B cell (primary cell): ENCODE data around the gene ASXL2. TPM values are rescaled to one million over a fixed set of nuclear protein-coding genes. Genes with fewer than 3 reads are reported as not detected.

Experiments
- ATAC-seq: fragments of 200-7000 bp; cut with Tn5 transposase; one replicate; pipeline ENCODE4 v1.10.0; 2021; ENCODE audit warnings: low read depth, mild to moderate bottlenecking, moderate number of reproducible peaks, moderate library complexity
- CTCF ChIA-PET: fragments of 350-600 bp; sonication (Branson Sonifier 250); formaldehyde crosslinking; loops from one replicate; lab custom pipeline; 2021; ENCODE audit warnings: antibody characterized with exemption, inconsistent platforms; lab: Charles Lee
- POLR2A ChIA-PET: fragments of 350-600 bp; sonication (Branson Sonifier 250); formaldehyde crosslinking; loops from one replicate; lab custom pipeline; 2021; ENCODE audit warnings: antibody characterized with exemption; lab: Charles Lee
- DNase-seq: peaks from one replicate; pipeline ENCODE4 v3.0.0; 2013
- H2AFZ ChIP-seq: 2 replicates; pipeline ENCODE4 v1.6.1; 2012; ENCODE audit warnings: mild to moderate bottlenecking, low read depth, low read length; ENCODE audit not compliant: insufficient read depth, poor library complexity, severe bottlenecking
- H3K27ac ChIP-seq, 2 donors: 1 replicate in 1 of 2; 2 replicates in 1 of 2; pipeline ENCODE4 v1.5.1; 2012 to 2013; ENCODE audit warnings: low read length in 2 of 2, mild to moderate bottlenecking in 2 of 2, moderate library complexity in 1 of 2
- H3K27me3 ChIP-seq, 4 experiments: fragments of 200-600 bp in 1 of 4; sonication (generic) in 1 of 4; replicated peaks in 1 of 4; 1 replicate in 2 of 4; 2 replicates in 2 of 4; pipeline versions ENCODE4 v1.6.1 to v1.7.0; 2013 to 2016; ENCODE audit warnings: low read length in 3 of 4, mild to moderate bottlenecking in 2 of 4, mixed read lengths in 1 of 4, moderate library complexity in 1 of 4; ENCODE audit not compliant: insufficient read depth in 4 of 4, control insufficient read depth in 3 of 4; ENCODE audit errors: control extremely low read depth in 1 of 4
- H3K36me3 ChIP-seq, 2 experiments: replicated peaks in 1 of 2; 1 replicate in 1 of 2; 2 replicates in 1 of 2; pipeline versions ENCODE4 v1.6.1 to v1.7.1; 2013; ENCODE audit warnings: low read length in 1 of 2; ENCODE audit not compliant: insufficient read depth in 2 of 2, control insufficient read depth in 1 of 2; ENCODE audit errors: control extremely low read depth in 1 of 2, extremely low read depth in 1 of 2
- H3K4me1 ChIP-seq, 2 donors: fragments of 200-600 bp in 1 of 2; sonication (generic) in 1 of 2; 1 replicate in 1 of 2; 2 replicates in 1 of 2; pipeline versions ENCODE4 v1.5.1 to v1.6.1; 2013 to 2017; ENCODE audit warnings: low read length in 2 of 2; ENCODE audit not compliant: control insufficient read depth in 2 of 2, insufficient read depth in 2 of 2
- H3K4me2 ChIP-seq: replicated peaks from 2 replicates; pipeline ENCODE3; 2012; ENCODE audit warnings: mild to moderate bottlenecking, low read depth, low read length; ENCODE audit not compliant: poor library complexity, severe bottlenecking
- H3K4me3 ChIP-seq, 5 experiments: fragments of 200-600 bp in 1 of 5; sonication (generic) in 1 of 5; 1 replicate in 3 of 5; 2 replicates in 2 of 5; pipeline versions ENCODE4 v1.5.1 to v1.7.0; 2011 to 2016; ENCODE audit warnings: low read length in 4 of 5, mild to moderate bottlenecking in 4 of 5, low read depth in 2 of 5, control low read depth in 1 of 5, moderate library complexity in 1 of 5; ENCODE audit not compliant: insufficient read depth in 1 of 5; ENCODE audit errors: control extremely low read depth in 1 of 5, extremely low read depth in 1 of 5
- H3K79me2 ChIP-seq: fragments of 200-600 bp; sonication (generic); one replicate; pipeline ENCODE4 v1.6.0; 2016; ENCODE audit warnings: low read length; ENCODE audit not compliant: control insufficient read depth, insufficient read depth
- H3K9ac ChIP-seq: fragments of 200-600 bp; sonication (generic); 2 replicates; pipeline ENCODE4 v1.6.1; 2017; ENCODE audit warnings: mild to moderate bottlenecking, low read length, moderate library complexity
- H3K9me3 ChIP-seq, 3 donors: one replicate each; pipeline versions ENCODE4 v1.6.1 to v1.7.1; 2013; ENCODE audit warnings: low read length in 2 of 3; ENCODE audit not compliant: control insufficient read depth in 2 of 3, insufficient read depth in 1 of 3; ENCODE audit errors: control extremely low read depth in 1 of 3
- H4K20me1 ChIP-seq: 2 replicates; pipeline ENCODE4 v1.6.0; 2012; ENCODE audit warnings: mild to moderate bottlenecking, low read length; ENCODE audit not compliant: insufficient read depth, control insufficient read depth, poor library complexity, severe bottlenecking
- H3K27ac Mint-ChIP-seq: one replicate; pipeline ENCODE4 v1.8.0; 2021; ENCODE audit warnings: mixed read lengths
- H3K27me3 Mint-ChIP-seq: one replicate; pipeline ENCODE4 v1.8.0; 2021; ENCODE audit warnings: mixed read lengths
- H3K4me1 Mint-ChIP-seq: one replicate; pipeline ENCODE4 v1.8.0; 2021; ENCODE audit warnings: mixed read lengths
- H3K4me3 Mint-ChIP-seq: one replicate; pipeline ENCODE4 v1.8.0; 2021; ENCODE audit warnings: mixed read lengths
- H3K9me3 Mint-ChIP-seq: one replicate; pipeline ENCODE4 v1.8.0; 2022; ENCODE audit warnings: mixed read lengths; ENCODE audit not compliant: insufficient read depth
- CTCF ChIP-seq: fragments of 200-600 bp; IDR thresholded peaks from one replicate; pipeline ENCODE4 v1.8.0; 2022; ENCODE audit warnings: antibody characterized with exemption, mild to moderate bottlenecking
- EZH2 ChIP-seq: IDR thresholded peaks from 2 replicates; pipeline ENCODE4 v1.6.1; 2012; ENCODE audit warnings: borderline replicate concordance, low read depth, mild to moderate bottlenecking, moderate library complexity, low read length; ENCODE audit not compliant: insufficient read depth, poor library complexity, severe bottlenecking
- whole genome bisulfite sequencing: methylation state at CpG from one replicate; pipeline ENCODE4 v1.1.5; 2013; ENCODE audit warnings: missing lambda C conversion rate; ENCODE audit not compliant: insufficient coverage; 5-methylcytosine and 5-hydroxymethylcytosine counted together
- intact Hi-C: fragments of 100-400 bp; cut with micrococcal nuclease; formaldehyde crosslinking; loops from one replicate; pipeline ENCODE4 v1.10.0; 2022
- polyA plus RNA-seq: library from polyadenylated mRNA; depleted of rRNA; stranded (reverse); fragments of >200 nt; gene quantifications from 2 replicates; pipeline ENCODE4 v1.2.3, GENCODE V29; 2012
- total RNA-seq, 2 donors: library from RNA; stranded (reverse); fragments of 120-200 nt in 1 of 2; gene quantifications; 1 replicate in 1 of 2; 2 replicates in 1 of 2; pipeline versions ENCODE4 v1.2.3 to v1.2.4, GENCODE V29; 2013 to 2022

ASXL2 gene
- total and polyA plus RNA-seq, 2 donors (not counting 1 experiment from before 2014, with no cell fraction given), result 7.6 to 55.0 TPM

- WGBS, result 97% methylated on average over 9 of the region's 9 CpGs
- Mint-ChIP-seq H3K27me3 (no peaks in the 10 kb centered on the region), H3K9me3 (no peaks in the 10 kb centered on the region), H3K4me3 (no peak overlapping the region), H3K27ac (no peak overlapping the region), H3K4me1 (peaks cover 45% of the 10 kb centered on the region)
- no peak overlapping the region for H3K27ac ChIP-seq
- DNase-seq (no peak), ATAC-seq (no peak)
- intact Hi-C loops, result no loop called here
- peaks cover 65% of the 10 kb centered on the region for H4K20me1 ChIP-seq
- no peak overlapping the region for H3K4me3 ChIP-seq
- no peak overlapping the region for H3K9ac ChIP-seq
- no peak overlapping the region for H3K4me2 ChIP-seq
- H3K36me3 ChIP-seq, result peaks cover 5 to 6% of the 10 kb centered on the region in 2 experiments
- H3K27me3 ChIP-seq, result no peaks in the 10 kb centered on the region
- peaks cover 11 to 17% of the 10 kb centered on the region in 2 donors for H3K4me1 ChIP-seq
- TF ChIP-seq CTCF (no peak), EZH2 (no peak)
- no peaks in the 10 kb centered on the region for H3K9me3 ChIP-seq
- CTCF ChIA-PET, result no interaction called here
- H3K79me2 ChIP-seq, result peaks cover 75% of the 10 kb centered on the region
- POLR2A ChIA-PET, result no interaction called here
- H2AFZ ChIP-seq, result no peak overlapping the region
Observed at GRCh38 chr2:25856377-25856776, 21.9 kb downstream of the ASXL2 start.

GRCh38 chr2:25855065-25855464 is 23.2 kb downstream of the ASXL2 start:
- ATAC-seq (no peak), DNase-seq (no peak)
- intact Hi-C loops, result no loop called here
- Histone ChIP-seq H4K20me1 (peaks cover 58% of the 10 kb centered on the region), H3K4me3 (no peak overlapping the region), H3K79me2 (peaks cover 72% of the 10 kb centered on the region), H3K4me2 (no peak overlapping the region), H3K9ac (no peak overlapping the region), H3K27ac (no peak overlapping the region), H3K27me3 (no peaks in the 10 kb centered on the region), H3K4me1 (peaks cover 11 to 14% of the 10 kb centered on the region in 2 donors), H3K9me3 (no peaks in the 10 kb centered on the region), H3K36me3 (peaks cover 5 to 6% of the 10 kb centered on the region in 2 experiments), H2AFZ (no peak overlapping the region)
- whole genome bisulfite sequencing, result 100% methylated on average over 1 of the region's 3 CpGs
- no peak overlapping the region for H3K27ac Mint-ChIP-seq
- no peak overlapping the region for H3K4me3 Mint-ChIP-seq
- H3K9me3 Mint-ChIP-seq, result no peaks in the 10 kb centered on the region
- CTCF ChIA-PET, result interaction anchor here (0.6 to 4.2 kb wide), 8 partner anchors 12 to 548 kb away, joined by 3 to 41 read pairs (median 4); no protein-coding TSS in a partner anchor
- peaks cover 40% of the 10 kb centered on the region for H3K4me1 Mint-ChIP-seq
- H3K27me3 Mint-ChIP-seq, result no peaks in the 10 kb centered on the region
- POLR2A ChIA-PET, result interaction anchor here (0.7 kb wide), 1 partner anchor 11 kb away, joined by 3 read pairs; no protein-coding TSS in a partner anchor
- TF ChIP-seq EZH2, result no peak
- no peak for TF ChIP-seq CTCF
